Astrocyte (in vitro differentiated cells and primary cell): ENCODE results near the gene NT5E.

Experiments
- EZH2 ChIP-seq: IDR thresholded peaks from 2 replicates; pipeline ENCODE4 v1.6.1; 2012; ENCODE audit warnings: mild to moderate bottlenecking, low read length, inconsistent platforms; ENCODE audit not compliant: insufficient read depth
- TF ChIP-seq, protein P1 (sequence below): IDR thresholded peaks from 2 replicates; pipeline ENCODE4 v1.5.1; 2011; ENCODE audit warnings: low read depth, mild to moderate bottlenecking, inconsistent platforms, low read length, moderate library complexity; ENCODE audit not compliant: insufficient read depth

DNA sequence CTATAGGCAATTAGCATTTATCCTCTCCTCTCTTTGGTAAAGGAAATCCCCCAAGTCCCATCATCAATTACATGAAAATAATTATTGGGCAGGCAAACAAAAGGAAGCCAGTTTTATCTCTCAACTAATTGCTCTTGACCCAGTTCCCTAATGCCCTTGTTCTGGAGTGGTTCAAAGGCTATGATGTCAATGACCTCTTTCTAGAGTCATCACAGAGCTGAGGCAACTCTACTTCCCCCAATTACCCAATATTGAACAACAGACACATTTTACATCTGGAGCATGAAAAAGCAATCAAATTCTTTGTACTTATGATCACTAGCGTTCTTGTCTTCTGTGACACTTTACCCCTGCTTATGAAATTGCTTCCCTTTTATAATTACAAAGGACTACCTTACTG lies 43.5 kb downstream of the NT5E start:
- TF ChIP-seq, protein P1, sequence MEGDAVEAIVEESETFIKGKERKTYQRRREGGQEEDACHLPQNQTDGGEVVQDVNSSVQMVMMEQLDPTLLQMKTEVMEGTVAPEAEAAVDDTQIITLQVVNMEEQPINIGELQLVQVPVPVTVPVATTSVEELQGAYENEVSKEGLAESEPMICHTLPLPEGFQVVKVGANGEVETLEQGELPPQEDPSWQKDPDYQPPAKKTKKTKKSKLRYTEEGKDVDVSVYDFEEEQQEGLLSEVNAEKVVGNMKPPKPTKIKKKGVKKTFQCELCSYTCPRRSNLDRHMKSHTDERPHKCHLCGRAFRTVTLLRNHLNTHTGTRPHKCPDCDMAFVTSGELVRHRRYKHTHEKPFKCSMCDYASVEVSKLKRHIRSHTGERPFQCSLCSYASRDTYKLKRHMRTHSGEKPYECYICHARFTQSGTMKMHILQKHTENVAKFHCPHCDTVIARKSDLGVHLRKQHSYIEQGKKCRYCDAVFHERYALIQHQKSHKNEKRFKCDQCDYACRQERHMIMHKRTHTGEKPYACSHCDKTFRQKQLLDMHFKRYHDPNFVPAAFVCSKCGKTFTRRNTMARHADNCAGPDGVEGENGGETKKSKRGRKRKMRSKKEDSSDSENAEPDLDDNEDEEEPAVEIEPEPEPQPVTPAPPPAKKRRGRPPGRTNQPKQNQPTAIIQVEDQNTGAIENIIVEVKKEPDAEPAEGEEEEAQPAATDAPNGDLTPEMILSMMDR: no peak
- TF ChIP-seq EZH2: no peak
